Measurements from ENCODE around the gene ARHGAP10. TPM values are rescaled to one million over a fixed set of nuclear protein-coding genes. Genes with fewer than 3 reads are reported as not detected.

ARHGAP10 gene
- total RNA-seq, 1 experiment from 2014 or later = 4.8 TPM

DNA sequence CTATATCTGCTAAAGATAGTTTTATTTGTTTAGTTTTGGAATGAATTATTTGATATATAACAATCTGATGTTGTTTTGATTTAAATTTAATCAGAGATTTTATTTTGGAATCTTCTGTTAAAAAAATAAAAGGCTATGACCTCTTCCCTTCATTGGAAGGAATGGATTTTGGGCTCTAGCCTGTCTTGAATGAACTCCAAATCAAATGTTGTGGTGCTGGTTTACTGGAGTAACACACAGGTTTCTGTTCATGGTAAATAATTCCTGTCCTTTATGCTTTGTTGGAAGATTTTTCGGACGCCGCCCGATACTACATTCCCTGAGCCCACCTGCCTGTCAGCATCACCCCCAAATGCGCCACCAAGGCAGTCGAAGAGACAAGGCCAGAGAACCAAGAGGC is 291.1 kb downstream of the ARHGAP10 start:
- Histone ChIP-seq H3K27me3 (replicated peaks; ENCODE audit: insufficient read depth, low read depth, low read length, poor library complexity) (no peaks in the 10 kb centered on the region), H3K9me3 (ENCODE audit: low read depth, low read length, poor library complexity, severe bottlenecking) (no peaks in the 10 kb centered on the region), H3K4me3 (ENCODE audit: low read depth, low read length, poor library complexity, severe bottlenecking) (no peak overlapping the region), H3K4me1 (ENCODE audit: insufficient read depth, low read length, poor library complexity, severe bottlenecking) (peaks cover 6% of the 10 kb centered on the region), H3K36me3 (ENCODE audit: insufficient read depth, low read length, poor library complexity, severe bottlenecking) (no peaks in the 10 kb centered on the region), H3K27ac (ENCODE audit: low read depth, low read length, poor library complexity, severe bottlenecking) (no peak overlapping the region)
- ChIA-PET POLR2A (ENCODE audit: low non-redundant PET) (no interaction called here), CTCF (no interaction called here)
- DNase-seq (ENCODE audit: low spot score) = no peak
- TF ChIP-seq, protein P1, sequence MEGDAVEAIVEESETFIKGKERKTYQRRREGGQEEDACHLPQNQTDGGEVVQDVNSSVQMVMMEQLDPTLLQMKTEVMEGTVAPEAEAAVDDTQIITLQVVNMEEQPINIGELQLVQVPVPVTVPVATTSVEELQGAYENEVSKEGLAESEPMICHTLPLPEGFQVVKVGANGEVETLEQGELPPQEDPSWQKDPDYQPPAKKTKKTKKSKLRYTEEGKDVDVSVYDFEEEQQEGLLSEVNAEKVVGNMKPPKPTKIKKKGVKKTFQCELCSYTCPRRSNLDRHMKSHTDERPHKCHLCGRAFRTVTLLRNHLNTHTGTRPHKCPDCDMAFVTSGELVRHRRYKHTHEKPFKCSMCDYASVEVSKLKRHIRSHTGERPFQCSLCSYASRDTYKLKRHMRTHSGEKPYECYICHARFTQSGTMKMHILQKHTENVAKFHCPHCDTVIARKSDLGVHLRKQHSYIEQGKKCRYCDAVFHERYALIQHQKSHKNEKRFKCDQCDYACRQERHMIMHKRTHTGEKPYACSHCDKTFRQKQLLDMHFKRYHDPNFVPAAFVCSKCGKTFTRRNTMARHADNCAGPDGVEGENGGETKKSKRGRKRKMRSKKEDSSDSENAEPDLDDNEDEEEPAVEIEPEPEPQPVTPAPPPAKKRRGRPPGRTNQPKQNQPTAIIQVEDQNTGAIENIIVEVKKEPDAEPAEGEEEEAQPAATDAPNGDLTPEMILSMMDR (conservative IDR thresholded peaks at IDR 0.05; ENCODE audit: low read depth, low read length) = no peak
- no peak for TF ChIP-seq EZH2 (IDR thresholded peaks at IDR 0.05; ENCODE audit: borderline replicate concordance, low read depth, low read length, poor library complexity, severe bottlenecking)
- BruUV-seq (replicated peaks) = no TSS peak
- intact Hi-C loops (cut with micrococcal nuclease; ENCODE audit: unreplicated experiment) = no loop called here

DNA sequence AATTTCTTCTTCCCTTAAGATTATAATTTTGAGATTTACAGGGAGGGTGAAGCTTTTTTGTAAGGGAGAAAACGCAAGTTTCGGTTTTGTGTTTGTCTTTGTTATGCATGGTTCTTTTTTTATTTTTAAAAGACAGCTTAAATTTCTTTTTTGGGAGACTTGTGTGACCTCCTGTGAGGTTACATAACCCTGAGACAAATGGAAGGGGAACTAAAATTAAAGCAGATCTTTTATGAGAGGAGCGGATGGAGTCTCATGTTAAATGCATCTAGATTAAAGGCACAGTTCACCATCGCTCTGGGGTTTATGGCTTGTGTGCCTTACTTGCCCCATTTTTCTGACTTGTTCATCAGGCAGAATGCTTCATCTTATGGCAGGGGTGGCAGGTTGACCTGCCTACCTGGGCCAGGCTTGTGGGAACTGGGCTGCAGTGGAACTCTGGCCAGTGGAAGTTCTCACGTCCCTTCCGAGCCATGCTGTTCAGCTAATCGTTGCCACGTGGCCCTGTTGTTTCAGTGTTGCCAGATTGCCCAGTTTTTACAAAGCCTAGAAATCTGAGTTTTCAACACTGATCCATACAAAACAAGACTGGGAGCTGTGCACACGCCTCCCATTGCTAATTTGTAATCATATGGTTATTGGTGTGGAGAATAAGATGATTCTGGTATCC is 291.8 kb downstream of the ARHGAP10 start:
- CTCF ChIA-PET = no interaction called here

DNA sequence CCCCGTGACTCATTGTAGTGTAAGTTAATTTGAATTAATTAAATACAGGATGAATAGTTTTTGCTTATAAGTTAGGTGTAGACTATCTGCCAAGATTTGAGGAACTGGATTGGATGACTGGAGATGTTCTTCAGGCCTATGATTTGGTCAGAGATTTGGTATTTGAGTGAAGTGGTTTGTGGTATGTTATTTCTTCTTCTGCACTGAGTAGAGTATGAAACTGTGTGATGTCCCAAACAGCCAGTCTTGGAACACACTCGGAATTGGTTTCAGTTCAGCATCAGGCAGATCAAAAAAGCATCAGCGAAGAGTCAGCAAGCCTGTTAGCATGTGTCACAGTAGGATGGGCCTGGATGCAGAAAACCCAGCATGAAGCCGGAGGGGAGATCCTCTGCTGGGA is 294.1 kb downstream of the ARHGAP10 start:
- intact Hi-C loops (cut with micrococcal nuclease; ENCODE audit: unreplicated experiment) = no loop called here
- DNase-seq (ENCODE audit: low spot score) = no peak
- Histone ChIP-seq H3K27me3 (replicated peaks; ENCODE audit: insufficient read depth, low read depth, low read length, poor library complexity) (no peaks in the 10 kb centered on the region), H3K9me3 (ENCODE audit: low read depth, low read length, poor library complexity, severe bottlenecking) (peaks cover 5% of the 10 kb centered on the region), H3K27ac (ENCODE audit: low read depth, low read length, poor library complexity, severe bottlenecking) (no peak overlapping the region), H3K36me3 (ENCODE audit: insufficient read depth, low read length, poor library complexity, severe bottlenecking) (no peaks in the 10 kb centered on the region), H3K4me3 (ENCODE audit: low read depth, low read length, poor library complexity, severe bottlenecking) (no peak overlapping the region), H3K4me1 (ENCODE audit: insufficient read depth, low read length, poor library complexity, severe bottlenecking) (peaks cover 13% of the 10 kb centered on the region)
- BruUV-seq (replicated peaks) = no TSS peak
- ChIA-PET CTCF (no interaction called here), POLR2A (ENCODE audit: low non-redundant PET) (no interaction called here)
- TF ChIP-seq, protein P1 (conservative IDR thresholded peaks at IDR 0.05; ENCODE audit: low read depth, low read length) = no peak
- TF ChIP-seq EZH2 (IDR thresholded peaks at IDR 0.05; ENCODE audit: borderline replicate concordance, low read depth, low read length, poor library complexity, severe bottlenecking) = no peak

More for the DNA sequence above, 291.8 kb downstream of the ARHGAP10 start:
- POLR2A ChIA-PET (ENCODE audit: low non-redundant PET) = interaction anchor here (0.5 kb wide), 1 partner anchor 51 kb away, joined by 4 read pairs; no protein-coding TSS in a partner anchor
- DNase-seq (ENCODE audit: low spot score) = no peak
- TF ChIP-seq, protein P1 (conservative IDR thresholded peaks at IDR 0.05; ENCODE audit: low read depth, low read length) = no peak
- TF ChIP-seq EZH2 (IDR thresholded peaks at IDR 0.05; ENCODE audit: borderline replicate concordance, low read depth, low read length, poor library complexity, severe bottlenecking) = no peak
- no TSS peak for BruUV-seq (replicated peaks)
- H3K9me3 ChIP-seq (ENCODE audit: low read depth, low read length, poor library complexity, severe bottlenecking) = peaks cover 2% of the 10 kb centered on the region
- peaks cover 6% of the 10 kb centered on the region for H3K4me1 ChIP-seq (ENCODE audit: insufficient read depth, low read length, poor library complexity, severe bottlenecking)
- no peak overlapping the region for H3K27ac ChIP-seq (ENCODE audit: low read depth, low read length, poor library complexity, severe bottlenecking)
- intact Hi-C loops (cut with micrococcal nuclease; ENCODE audit: unreplicated experiment) = no loop called here
- H3K27me3 ChIP-seq (replicated peaks; ENCODE audit: insufficient read depth, low read depth, low read length, poor library complexity) = no peaks in the 10 kb centered on the region
- H3K36me3 ChIP-seq (ENCODE audit: insufficient read depth, low read length, poor library complexity, severe bottlenecking) = no peaks in the 10 kb centered on the region
- no peak overlapping the region for H3K4me3 ChIP-seq (ENCODE audit: low read depth, low read length, poor library complexity, severe bottlenecking)

All from A673 (cell line).